GM23338 (cell line): ENCODE data around the gene PTPRA. TPM values are rescaled to one million over a fixed set of nuclear protein-coding genes. Genes with fewer than 3 reads are reported as not detected.

Source experiments
- ATAC-seq: fragments of 200-7000 bp; cut with Tn5 transposase; 3 replicates; pipeline ENCODE4 v1.9.1; 2020
- DNase-seq: peaks from one replicate; pipeline ENCODE4 v3.0.0-alpha.2; 2015; ENCODE audit warnings: low spot score
- H2AFZ ChIP-seq: fragments of 200-600 bp; sonication (generic); 2 replicates; pipeline ENCODE4 v1.8.0; 2016; ENCODE audit warnings: antibody characterized with exemption, mild to moderate bottlenecking, moderate library complexity
- H3F3A ChIP-seq: fragments of 200-600 bp; sonication (generic); replicated peaks from 2 replicates; pipeline ENCODE4 v1.8.0; 2017; ENCODE audit warnings: antibody characterized with exemption, mixed run types, low read depth
- H3K27ac ChIP-seq: fragments of 200-600 bp; sonication (generic); 2 replicates; pipeline ENCODE4 v1.6.1; 2016; ENCODE audit warnings: low read depth
- H3K27me3 ChIP-seq: fragments of 200-600 bp; sonication (generic); 2 replicates; pipeline ENCODE4 v1.8.0; 2016; ENCODE audit warnings: mild to moderate bottlenecking, mixed run types, moderate library complexity; ENCODE audit not compliant: insufficient read depth
- H3K36me3 ChIP-seq: fragments of 200-600 bp; sonication (generic); 2 replicates; pipeline ENCODE4 v1.8.0; 2016; ENCODE audit warnings: mild to moderate bottlenecking; ENCODE audit not compliant: insufficient read depth
- H3K4me1 ChIP-seq: fragments of 200-600 bp; sonication (generic); 2 replicates; pipeline ENCODE4 v1.8.0; 2016; ENCODE audit warnings: mild to moderate bottlenecking, moderate library complexity; ENCODE audit not compliant: insufficient read depth
- H3K4me2 ChIP-seq: fragments of 200-600 bp; sonication (generic); 2 replicates; pipeline ENCODE4 v1.7.1; 2017; ENCODE audit warnings: mixed run types
- H3K4me3 ChIP-seq: fragments of 200-600 bp; sonication (generic); 2 replicates; pipeline ENCODE4 v1.6.1; 2016; ENCODE audit warnings: mixed run types
- H3K79me2 ChIP-seq: fragments of 200-600 bp; sonication (generic); replicated peaks from 2 replicates; pipeline ENCODE4 v1.8.0; 2017; ENCODE audit warnings: mild to moderate bottlenecking; ENCODE audit not compliant: insufficient read depth
- H3K9me2 ChIP-seq: fragments of 200-600 bp; sonication (generic); 2 replicates; pipeline ENCODE4 v1.8.0; 2017; ENCODE audit not compliant: insufficient read depth
- H4K20me1 ChIP-seq: fragments of 200-600 bp; sonication (generic); replicated peaks from 2 replicates; pipeline ENCODE4 v1.8.0; 2017; ENCODE audit warnings: mild to moderate bottlenecking; ENCODE audit not compliant: insufficient read depth
- H3K27ac Mint-ChIP-seq: 2 replicates; pipeline ENCODE4 v1.8.0; 2020; ENCODE audit warnings: inconsistent platforms, mild to moderate bottlenecking, moderate library complexity, mixed read lengths
- H3K27me3 Mint-ChIP-seq: 3 replicates; pipeline ENCODE4 v1.8.0; 2022; ENCODE audit warnings: low read depth, mild to moderate bottlenecking, moderate library complexity, mixed read lengths, inconsistent platforms; ENCODE audit not compliant: insufficient read depth, poor library complexity
- H3K36me3 Mint-ChIP-seq: 3 replicates; pipeline ENCODE4 v1.8.0; 2021; ENCODE audit warnings: low read depth, mild to moderate bottlenecking, inconsistent platforms, moderate library complexity, mixed read lengths
- H3K4me1 Mint-ChIP-seq: 3 replicates; pipeline ENCODE4 v1.8.0; 2020; ENCODE audit warnings: mild to moderate bottlenecking, inconsistent platforms, mixed read lengths
- H3K4me3 Mint-ChIP-seq: 3 replicates; pipeline ENCODE4 v1.8.0; 2021; ENCODE audit warnings: moderate library complexity, mild to moderate bottlenecking, inconsistent platforms, mixed read lengths
- H3K9me3 Mint-ChIP-seq: 3 replicates; pipeline ENCODE4 v1.8.0; 2020; ENCODE audit warnings: moderate library complexity, mild to moderate bottlenecking, inconsistent platforms, mixed read lengths
- ETS1 ChIP-seq: IDR thresholded peaks from 2 replicates; pipeline ENCODE4 v1.6.1; 2016; ENCODE audit warnings: antibody characterized with exemption
- EZH2 ChIP-seq: fragments of 200-600 bp; sonication (generic); IDR thresholded peaks from one replicate; pipeline ENCODE4 v1.8.0; 2017; ENCODE audit warnings: antibody characterized with exemption, mild to moderate bottlenecking, low read depth; ENCODE audit not compliant: unreplicated experiment
- EZH2phosphoT487 ChIP-seq: fragments of 200-600 bp; sonication (generic); IDR thresholded peaks from one replicate; pipeline ENCODE4 v1.8.1; 2018; ENCODE audit warnings: antibody characterized with exemption; ENCODE audit not compliant: unreplicated experiment
- JUNB ChIP-seq: IDR thresholded peaks from one replicate; pipeline ENCODE4 v1.6.1; 2016; ENCODE audit warnings: antibody characterized with exemption; ENCODE audit not compliant: unreplicated experiment
- NANOG ChIP-seq: IDR thresholded peaks from 2 replicates; pipeline ENCODE4 v1.6.1; 2016; ENCODE audit warnings: antibody characterized with exemption, borderline replicate concordance
- REST ChIP-seq: IDR thresholded peaks from one replicate; pipeline ENCODE4 v1.6.1; 2018; ENCODE audit warnings: antibody characterized with exemption; ENCODE audit not compliant: unreplicated experiment
- ZNF114 ChIP-seq: fragments of 250-450 bp; sonication (Bioruptor Pico); IDR thresholded peaks from 2 replicates; pipeline ENCODE4 v1.5.0; 2020; ENCODE audit warnings: mild to moderate bottlenecking, moderate library complexity
- ZNF331 ChIP-seq: fragments of 250-450 bp; sonication (Bioruptor Pico); IDR thresholded peaks from 2 replicates; pipeline ENCODE4 v1.5.0; 2020; ENCODE audit warnings: low read depth, mild to moderate bottlenecking, moderate library complexity
- ZNF462 ChIP-seq: fragments of 250-450 bp; sonication (Bioruptor Pico); IDR thresholded peaks from 2 replicates; pipeline ENCODE4 v1.5.0; 2020; ENCODE audit warnings: mild to moderate bottlenecking, moderate library complexity
- polyA plus RNA-seq: library from polyadenylated mRNA; unstranded; fragments of >200 nt; fragmentation: Nextera tagmentation; extraction: Ambion mirVana; gene quantifications from 2 replicates; pipeline ENCODE4 v1.2.1, GENCODE V29; 2016
- total RNA-seq: library from RNA; depleted of rRNA; stranded (reverse); fragments of >200 nt; shearing (Covaris generic); gene quantifications from 2 replicates; pipeline ENCODE4 v1.2.3, GENCODE V29; 2014
- TF ChIP-seq, protein P1 (sequence below), 2 experiments: fragments of 200-600 bp in 1 of 2; sonication (generic) in 1 of 2; conservative IDR thresholded peaks; 2 replicates each; pipeline versions ENCODE4 v1.5.1 to v1.6.1; 2016 to 2017; ENCODE audit warnings: antibody characterized with exemption in 2 of 2, low read depth in 2 of 2, mild to moderate bottlenecking in 2 of 2, moderate library complexity in 1 of 2

PTPRA gene
- total and polyA plus RNA-seq, 2 experiments from 2014 or later: 37.8 to 39.3 TPM

DNA sequence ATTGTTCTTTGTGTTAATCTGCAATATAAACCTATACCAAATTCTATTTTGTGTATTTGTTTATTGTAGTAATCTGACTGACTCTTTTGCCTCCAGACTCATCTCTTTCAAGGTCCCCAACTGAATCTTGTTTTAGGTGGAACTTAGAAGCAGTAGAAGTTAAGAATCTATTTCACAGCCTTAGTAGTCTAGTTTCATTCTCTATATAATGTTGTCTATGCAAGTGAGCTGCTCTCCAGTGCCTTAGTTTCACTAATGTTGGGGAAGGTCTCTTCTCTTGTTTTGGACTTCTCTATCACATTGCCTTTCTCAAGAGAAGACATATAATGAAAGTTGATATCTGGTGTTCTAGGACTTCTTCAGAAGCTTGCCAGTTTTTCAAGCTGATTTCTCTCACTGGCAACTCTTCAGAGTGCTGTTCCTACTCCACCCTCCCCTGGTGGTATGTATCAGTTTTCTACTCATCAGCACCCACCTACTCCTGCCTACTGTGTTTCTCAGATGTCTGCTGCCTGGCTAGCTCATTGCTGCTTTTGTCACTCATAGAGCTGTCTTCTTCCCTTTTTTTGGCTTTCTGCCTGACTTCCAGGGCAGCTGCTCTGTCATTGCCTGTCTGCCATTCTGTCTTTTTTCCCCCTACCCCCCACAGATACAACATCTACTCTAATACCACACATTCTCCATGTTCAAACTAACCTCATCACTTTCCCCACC, 82.1 kb downstream of the PTPRA start (continued):
- TF ChIP-seq, protein P1, sequence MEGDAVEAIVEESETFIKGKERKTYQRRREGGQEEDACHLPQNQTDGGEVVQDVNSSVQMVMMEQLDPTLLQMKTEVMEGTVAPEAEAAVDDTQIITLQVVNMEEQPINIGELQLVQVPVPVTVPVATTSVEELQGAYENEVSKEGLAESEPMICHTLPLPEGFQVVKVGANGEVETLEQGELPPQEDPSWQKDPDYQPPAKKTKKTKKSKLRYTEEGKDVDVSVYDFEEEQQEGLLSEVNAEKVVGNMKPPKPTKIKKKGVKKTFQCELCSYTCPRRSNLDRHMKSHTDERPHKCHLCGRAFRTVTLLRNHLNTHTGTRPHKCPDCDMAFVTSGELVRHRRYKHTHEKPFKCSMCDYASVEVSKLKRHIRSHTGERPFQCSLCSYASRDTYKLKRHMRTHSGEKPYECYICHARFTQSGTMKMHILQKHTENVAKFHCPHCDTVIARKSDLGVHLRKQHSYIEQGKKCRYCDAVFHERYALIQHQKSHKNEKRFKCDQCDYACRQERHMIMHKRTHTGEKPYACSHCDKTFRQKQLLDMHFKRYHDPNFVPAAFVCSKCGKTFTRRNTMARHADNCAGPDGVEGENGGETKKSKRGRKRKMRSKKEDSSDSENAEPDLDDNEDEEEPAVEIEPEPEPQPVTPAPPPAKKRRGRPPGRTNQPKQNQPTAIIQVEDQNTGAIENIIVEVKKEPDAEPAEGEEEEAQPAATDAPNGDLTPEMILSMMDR (conservative IDR thresholded peaks at IDR 0.05; ENCODE audit: low read depth in 2 of 2): no peak
- no peak for TF ChIP-seq REST
- TF ChIP-seq NANOG: no peak
- no peak for TF ChIP-seq ZNF114 (CRISPR knock-in tag)
- no peak for TF ChIP-seq EZH2

DNA sequence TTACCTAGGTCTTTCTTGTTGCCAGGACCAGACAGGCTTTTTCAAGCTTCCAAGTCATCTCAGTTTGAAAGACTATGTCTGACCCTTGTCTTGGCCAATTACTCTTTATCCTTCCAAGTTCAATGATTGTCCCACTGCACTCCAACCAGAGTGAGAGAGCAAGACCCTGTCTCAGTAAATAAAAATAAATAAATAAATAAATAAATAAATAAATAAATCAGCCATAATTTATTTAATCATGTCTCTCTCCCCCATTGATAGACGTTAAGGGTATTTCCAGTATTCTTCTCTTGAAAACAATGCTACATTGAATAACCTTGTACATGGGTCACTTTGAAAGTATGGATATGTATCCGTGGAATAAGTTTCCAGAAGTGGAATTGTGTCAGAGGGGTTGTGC, 83.2 kb downstream of the PTPRA start:
- no peak overlapping the region for H3K27ac ChIP-seq
- H3K4me3 ChIP-seq: no peak overlapping the region
- no peaks in the 10 kb centered on the region for H3F3A ChIP-seq
- H3K27me3 Mint-ChIP-seq: peaks cover 3% of the 10 kb centered on the region
- ATAC-seq (no peak), DNase-seq (no peak)
- H3K36me3 Mint-ChIP-seq: peaks cover 36% of the 10 kb centered on the region
- no peaks in the 10 kb centered on the region for H3K27me3 ChIP-seq
- H3K4me1 ChIP-seq: peaks cover 4% of the 10 kb centered on the region; the same call in 1 of the 2 replicates
- H3K79me2 ChIP-seq: no peaks in the 10 kb centered on the region
- no peak overlapping the region for H3K4me3 Mint-ChIP-seq
- H2AFZ ChIP-seq: no peak overlapping the region
- peaks cover 3% of the 10 kb centered on the region; the same call in 1 of the 2 replicates for H4K20me1 ChIP-seq
- no peaks in the 10 kb centered on the region for H3K9me2 ChIP-seq
- no peaks in the 10 kb centered on the region for H3K9me3 Mint-ChIP-seq
- no peaks in the 10 kb centered on the region for H3K36me3 ChIP-seq
- no peak overlapping the region for H3K27ac Mint-ChIP-seq
- no peak overlapping the region for H3K4me2 ChIP-seq
- peaks cover 2% of the 10 kb centered on the region; the same call in 2 of the 3 replicates for H3K4me1 Mint-ChIP-seq
- no peak for TF ChIP-seq EZH2phosphoT487
- no peak for TF ChIP-seq EZH2
- TF ChIP-seq ZNF331: no peak
- TF ChIP-seq ZNF462 (CRISPR knock-in tag): no peak
- TF ChIP-seq JUNB: no peak
- no peak for TF ChIP-seq ETS1
- no peak for TF ChIP-seq NANOG
